Endothelial cell of umbilical vein (primary cell): Measurements from ENCODE around the gene RAD51B. TPM values are rescaled to one million over a fixed set of nuclear protein-coding genes. Genes with fewer than 3 reads are reported as not detected.

Source experiments
- BruUV-seq: library from RNA; stranded (reverse); fragments of 400-500 nt; replicated peaks from 2 replicates; lab custom pipeline; 2021; lab: Mats Ljungman, UMichigan
- CTCF ChIA-PET: fragments of 300-600, 350-600 bp; sonication (Branson Sonifier 250); formaldehyde crosslinking; loops from one replicate; lab custom pipeline; 2021; ENCODE audit warnings: antibody characterized with exemption, inconsistent platforms; lab: Charles Lee
- POLR2A ChIA-PET: fragments of 300-600, 350-600 bp; sonication (Branson Sonifier 250); formaldehyde crosslinking; loops from one replicate; lab custom pipeline; 2021; ENCODE audit warnings: antibody characterized with exemption, inconsistent platforms; lab: Charles Lee
- DNase-seq: peaks from one replicate; pipeline ENCODE4 v3.0.0-alpha.2; 2011; ENCODE audit warnings: low read depth, low spot score
- FAIRE-seq: peaks from 2 replicates; lab custom pipeline; 2011; peaks lifted over from hg19 to GRCh38; lab: Jason Lieb, UNC
- H2AFZ ChIP-seq: 2 replicates; pipeline ENCODE4 v1.6.0; 2012; ENCODE audit warnings: low read depth, low read length, control low read depth, inconsistent platforms
- H3K27ac ChIP-seq: 2 replicates; pipeline ENCODE4 v1.5.1; 2011; ENCODE audit warnings: low read depth, mild to moderate bottlenecking, control low read depth, low read length, moderate library complexity; ENCODE audit not compliant: insufficient read depth
- H3K27me3 ChIP-seq, 2 experiments: 2 replicates each; pipeline versions ENCODE4 v1.6.0 to v1.6.1; 2011; ENCODE audit warnings: low read length in 2 of 2, mixed read lengths in 1 of 2; ENCODE audit not compliant: control insufficient read depth in 2 of 2, insufficient read depth in 2 of 2
- H3K36me3 ChIP-seq, 2 experiments: 2 replicates in 1 of 2; 3 replicates in 1 of 2; pipeline ENCODE4 v1.5.1; 2011; ENCODE audit warnings: low read length in 2 of 2, mild to moderate bottlenecking in 1 of 2, moderate library complexity in 1 of 2; ENCODE audit not compliant: control insufficient read depth in 2 of 2, insufficient read depth in 2 of 2; ENCODE audit errors: extremely low read depth in 1 of 2
- H3K4me1 ChIP-seq: 3 replicates; pipeline ENCODE4 v1.5.1; 2011; ENCODE audit warnings: mild to moderate bottlenecking, low read length; ENCODE audit not compliant: control insufficient read depth, insufficient read depth; ENCODE audit errors: extremely low read depth
- H3K4me2 ChIP-seq: 2 replicates; pipeline ENCODE4 v1.6.1; 2011; ENCODE audit warnings: low read length, control low read depth, mixed read lengths; ENCODE audit not compliant: insufficient read depth
- H3K4me3 ChIP-seq, 3 experiments: fragments of 200-600 bp in 1 of 3; sonication (generic), shearing (Covaris generic) in 1 of 3; replicated peaks in 1 of 3; 2 replicates each; pipeline ENCODE4 v1.5.1; 2011 to 2016; ENCODE audit warnings: control low read depth in 3 of 3, low read length in 3 of 3, mild to moderate bottlenecking in 2 of 3, inconsistent platforms in 1 of 3, low read depth in 1 of 3, moderate library complexity in 1 of 3; ENCODE audit not compliant: insufficient read depth in 1 of 3
- H3K79me2 ChIP-seq: 2 replicates; pipeline ENCODE4 v1.6.0; 2012; ENCODE audit warnings: low read length, inconsistent platforms; ENCODE audit not compliant: control insufficient read depth, insufficient read depth
- H3K9ac ChIP-seq: replicated peaks from 2 replicates; pipeline ENCODE3; 2011; ENCODE audit warnings: low read length, control low read depth; ENCODE audit not compliant: insufficient read depth; ENCODE audit errors: extremely low read depth
- H3K9me1 ChIP-seq: replicated peaks from 3 replicates; pipeline ENCODE4 v1.6.0; 2011; ENCODE audit warnings: mild to moderate bottlenecking, low read length; ENCODE audit not compliant: control insufficient read depth, insufficient read depth; ENCODE audit errors: extremely low read depth
- H3K9me3 ChIP-seq: replicated peaks from 2 replicates; pipeline ENCODE4 v1.5.1; 2012; ENCODE audit warnings: low read length, inconsistent platforms; ENCODE audit not compliant: control insufficient read depth, insufficient read depth
- H4K20me1 ChIP-seq: replicated peaks from 2 replicates; pipeline ENCODE3; 2011; ENCODE audit warnings: mild to moderate bottlenecking, low read length; ENCODE audit not compliant: control insufficient read depth, insufficient read depth; ENCODE audit errors: extremely low read depth
- CTCF ChIP-seq, 2 donors: IDR thresholded peaks; 1 replicate in 1 of 2; 2 replicates in 1 of 2; pipeline ENCODE4 v1.5.1; 2011; ENCODE audit warnings: low read length in 2 of 2, mild to moderate bottlenecking in 2 of 2, moderate library complexity in 2 of 2, control low read depth in 1 of 2, inconsistent platforms in 1 of 2, low read depth in 1 of 2; ENCODE audit not compliant: insufficient read depth in 1 of 2; ENCODE audit errors: extremely low read depth in 1 of 2
- GATA2 ChIP-seq: IDR thresholded peaks from 2 replicates; pipeline ENCODE4 v1.7.0; 2011; ENCODE audit warnings: low read depth, mild to moderate bottlenecking, moderate library complexity, mixed read lengths, low read length; ENCODE audit not compliant: insufficient read length, insufficient read depth
- dilution Hi-C: fragments of 300-500 bp; cut with MboI; formaldehyde crosslinking; loops from one replicate; pipeline ENCODE4 v1.15.0; 2019; ENCODE audit warnings: low sequenced_read_pairs; ENCODE audit not compliant: extremely low pct_ligation_motif_present
- intact Hi-C: fragments of 100-400 bp; cut with micrococcal nuclease; formaldehyde crosslinking; loops from one replicate; pipeline ENCODE4 v1.10.0; 2022
- polyA plus RNA-seq, 4 experiments: library from polyadenylated mRNA; depleted of rRNA in 3 of 4; stranded (reverse) in 3 of 4; unstranded in 1 of 4; fragments of >200 nt; gene quantifications; 2 replicates each; pipeline versions ENCODE4 v1.2.1 to v1.2.3, GENCODE V29; 2011 to 2012; ENCODE audit warnings: missing spikeins in 1 of 4
- total RNA-seq: library from RNA; stranded (reverse); gene quantifications from 2 replicates; pipeline ENCODE4 v1.2.3, GENCODE V29; 2021

Gene RAD51B
- total and polyA plus RNA-seq, 2 donors (not counting 3 experiments of a cell fraction or from before 2014, with no cell fraction given): 3.9 to 19.0 TPM

- no peaks in the 10 kb centered on the region for H3K4me1 ChIP-seq
- no peak overlapping the region for H3K4me3 ChIP-seq
- DNase-seq (no peak), FAIRE-seq (no peak)
- H3K27me3 ChIP-seq: no peaks in the 10 kb centered on the region
- H4K20me1 ChIP-seq: no peaks in the 10 kb centered on the region
- dilution Hi-C loops (no loop called here), intact Hi-C loops (no loop called here)
- ChIA-PET POLR2A (interaction anchor here (1.0 kb wide), 1 partner anchor 71 kb away, joined by 4 read pairs; no protein-coding TSS in a partner anchor), CTCF (interaction anchor here (0.6 to 2.0 kb wide), 9 partner anchors 11 to 779 kb away, joined by 3 to 4 read pairs (median 3); no protein-coding TSS in a partner anchor)
- H3K27ac ChIP-seq: no peak overlapping the region
- no peaks in the 10 kb centered on the region for H3K79me2 ChIP-seq
- no peak overlapping the region for H3K4me2 ChIP-seq
- TF ChIP-seq GATA2: no peak
- no peak for TF ChIP-seq CTCF (IDR thresholded peaks at IDR 0.05; ENCODE audit: extremely low read depth in 1 of 2, insufficient read depth in 1 of 2, low read depth in 1 of 2, low read length in 2 of 2)
- no peaks in the 10 kb centered on the region for H3K36me3 ChIP-seq
- no TSS peak for BruUV-seq
- no peaks in the 10 kb centered on the region for H3K9me1 ChIP-seq
- H3K9ac ChIP-seq: no peak overlapping the region
- no peaks in the 10 kb centered on the region for H3K9me3 ChIP-seq
- H2AFZ ChIP-seq: no peak overlapping the region
Measured at GRCh38 chr14:68716698-68717097, 897.1 kb downstream of the RAD51B start.
